Measurements from ENCODE around the gene TGFB3.

TGFB3 gene

GRCh38 chr14:75913183-75913582 lies 68.6 kb downstream of the TGFB3 start:
- Histone ChIP-seq H3K4me1 (no peaks in the 10 kb centered on the region), H3K4me3 (no peak overlapping the region), H3K27ac (no peak overlapping the region), H3K36me3 (peaks cover 0 to under 1% (median 0%) of the 10 kb centered on the region in 3 donors), H3K9me3 (no peaks in the 10 kb centered on the region), H3K27me3 (no peaks in the 10 kb centered on the region)
- intact Hi-C loops (cut with DNase I; ENCODE audit: low total_unique reads) = no loop called here
- DNase-seq = no peak
- TF ChIP-seq CTCF (IDR thresholded peaks at IDR 0.05) = no peak

GRCh38 chr14:75911883-75912282 lies 69.9 kb downstream of the TGFB3 start:
- Histone ChIP-seq H3K36me3 (peaks cover 0 to 3% (median 0%) of the 10 kb centered on the region in 3 donors), H3K4me3 (no peak overlapping the region), H3K9me3 (no peaks in the 10 kb centered on the region), H3K4me1 (no peaks in the 10 kb centered on the region), H3K27ac (no peak overlapping the region), H3K27me3 (no peaks in the 10 kb centered on the region)
- intact Hi-C loops (cut with DNase I; ENCODE audit: low total_unique reads) = no loop called here
- no peak for TF ChIP-seq CTCF (IDR thresholded peaks at IDR 0.05)
- DNase-seq = no peak

GRCh38 chr14:75910048-75910447 lies 71.7 kb downstream of the TGFB3 start:
- Histone ChIP-seq H3K9me3 (no peaks in the 10 kb centered on the region), H3K4me3 (no peak overlapping the region), H3K36me3 (peaks cover 0 to 3% (median 0%) of the 10 kb centered on the region in 3 donors), H3K4me1 (no peaks in the 10 kb centered on the region), H3K27me3 (no peaks in the 10 kb centered on the region), H3K27ac (no peak overlapping the region)
- intact Hi-C loops (cut with DNase I; ENCODE audit: low total_unique reads) = no loop called here
- no peak for TF ChIP-seq CTCF (IDR thresholded peaks at IDR 0.05)
- DNase-seq = no peak

GRCh38 chr14:75909630-75910029 lies 72.2 kb downstream of the TGFB3 start:
- no peak overlapping the region for H3K4me3 ChIP-seq
- H3K27me3 ChIP-seq = no peaks in the 10 kb centered on the region
- no peaks in the 10 kb centered on the region for H3K9me3 ChIP-seq
- no peak for DNase-seq
- H3K4me1 ChIP-seq = no peaks in the 10 kb centered on the region
- no peak overlapping the region for H3K27ac ChIP-seq
- intact Hi-C loops (cut with DNase I; ENCODE audit: low total_unique reads) = loop anchor here (10.0 kb wide), 1 partner anchor 135 kb away; no protein-coding TSS in a partner anchor
- H3K36me3 ChIP-seq = peaks cover 0 to 3% (median 0%) of the 10 kb centered on the region in 3 donors
- TF ChIP-seq CTCF (IDR thresholded peaks at IDR 0.05) = no peak

Measured in tibial artery (tissue), 4 donors.